HCT116 (cell line): ENCODE measurements around the gene ZNF202. TPM values are rescaled to one million over a fixed set of nuclear protein-coding genes. Genes with fewer than 3 reads are reported as not detected.

Source experiments
- ATAC-seq: fragments of 200-7000 bp; cut with Tn5 transposase; 2 replicates; pipeline ENCODE4 v1.9.1; 2020; ENCODE audit warnings: mild to moderate bottlenecking, moderate library complexity
- BruUV-seq: library from RNA; stranded (reverse); fragments of 400-500 nt; replicated peaks from 2 replicates; lab custom pipeline; 2021; lab: Mats Ljungman, UMichigan
- CTCF ChIA-PET: fragments of 300-600 bp; sonication (Branson Sonifier 250); formaldehyde crosslinking; loops from one replicate; lab custom pipeline; 2021; ENCODE audit warnings: antibody characterized with exemption; lab: Charles Lee
- POLR2A ChIA-PET: fragments of 300-600, 350-600 bp; sonication (Branson Sonifier 250); formaldehyde crosslinking; loops from one replicate; lab custom pipeline; 2021; ENCODE audit warnings: antibody characterized with exemption; lab: Charles Lee
- RAD21 ChIA-PET, 2 experiments: fragments of 300-600 bp; sonication (Branson Sonifier 250); formaldehyde crosslinking; loops; one replicate each; lab custom pipeline; 2023; ENCODE audit warnings: low total read pairs in 2 of 2; ENCODE audit not compliant: uncharacterized antibody in 2 of 2, unreplicated experiment in 2 of 2, low non-redundant PET in 1 of 2; lab: Charles Lee
- DNase-seq: peaks from one replicate; pipeline ENCODE4 v3.0.0-alpha.2; 2010; ENCODE audit warnings: low read depth, low spot score
- H2AFZ ChIP-seq: fragments of 200-600 bp; shearing (Covaris generic), sonication (generic); 2 replicates; pipeline ENCODE4 v1.6.1; 2017; ENCODE audit warnings: low read depth, mixed run types, mixed read lengths, antibody characterized with exemption, low read length; ENCODE audit not compliant: poor library complexity, severe bottlenecking
- H3K27ac ChIP-seq: 2 replicates; pipeline ENCODE4 v1.5.1; 2012; ENCODE audit warnings: low read depth, low read length
- H3K27me3 ChIP-seq: fragments of 200-600 bp; sonication (generic); 2 replicates; pipeline ENCODE4 v1.6.1; 2016; ENCODE audit warnings: mixed run types, low read length, mixed read lengths; ENCODE audit not compliant: insufficient read depth
- H3K36me3 ChIP-seq, 2 experiments: fragments of 200-500 bp in 1 of 2; fragments of 200-600 bp in 1 of 2; sonication (Bioruptor generic) in 1 of 2; sonication (generic) in 1 of 2; 2 replicates each; pipeline versions ENCODE4 v1.5.1 to v1.6.1; 2014 to 2016; ENCODE audit warnings: low read length in 2 of 2, inconsistent platforms in 1 of 2, mixed read lengths in 1 of 2, mixed run types in 1 of 2; ENCODE audit not compliant: insufficient read depth in 2 of 2, control insufficient read depth in 1 of 2
- H3K4me1 ChIP-seq, 2 experiments: fragments of 200-600 bp in 1 of 2; sonication (generic) in 1 of 2; 2 replicates each; pipeline versions ENCODE4 v1.5.1 to v1.6.1; 2012 to 2017; ENCODE audit warnings: low read length in 2 of 2, inconsistent platforms in 1 of 2, mild to moderate bottlenecking in 1 of 2, mixed read lengths in 1 of 2, mixed run types in 1 of 2, moderate library complexity in 1 of 2; ENCODE audit not compliant: insufficient read depth in 2 of 2, control insufficient read depth in 1 of 2
- H3K4me2 ChIP-seq: fragments of 200-600 bp; sonication (generic); 2 replicates; pipeline ENCODE4 v1.6.1; 2017; ENCODE audit warnings: mixed run types, low read length, mixed read lengths
- H3K4me3 ChIP-seq, 2 experiments: fragments of 200-600 bp in 1 of 2; sonication (generic) in 1 of 2; replicated peaks in 1 of 2; 2 replicates each; pipeline ENCODE4 v1.5.1; 2011 to 2016; ENCODE audit warnings: low read length in 2 of 2, control low read depth in 1 of 2, low read depth in 1 of 2, mild to moderate bottlenecking in 1 of 2, mixed read lengths in 1 of 2, mixed run types in 1 of 2
- H3K79me2 ChIP-seq: fragments of 200-600 bp; sonication (generic); 2 replicates; pipeline ENCODE4 v1.6.1; 2017; ENCODE audit warnings: mild to moderate bottlenecking, mixed run types, low read length, moderate library complexity, mixed read lengths; ENCODE audit not compliant: insufficient read depth
- H3K9ac ChIP-seq: fragments of 200-600 bp; sonication (generic); 2 replicates; pipeline ENCODE4 v1.6.1; 2016; ENCODE audit warnings: low read length, mixed read lengths
- H3K9me2 ChIP-seq: fragments of 200-600 bp; sonication (generic), shearing (Covaris generic); 2 replicates; pipeline ENCODE4 v1.6.1; 2017; ENCODE audit warnings: mixed run types, mild to moderate bottlenecking, moderate library complexity; ENCODE audit not compliant: insufficient read depth
- H3K9me3 ChIP-seq, 2 experiments: fragments of 200-500 bp in 1 of 2; fragments of 200-600 bp in 1 of 2; sonication (Bioruptor generic) in 1 of 2; sonication (generic) in 1 of 2; 2 replicates each; pipeline ENCODE4 v1.6.1; 2014 to 2017; ENCODE audit warnings: low read length in 2 of 2, mixed read lengths in 2 of 2, inconsistent platforms in 1 of 2, low read depth in 1 of 2, mild to moderate bottlenecking in 1 of 2, mixed run types in 1 of 2, moderate library complexity in 1 of 2; ENCODE audit not compliant: control insufficient read depth in 1 of 2, insufficient read depth in 1 of 2
- H4K20me1 ChIP-seq: fragments of 200-600 bp; sonication (generic), shearing (Covaris generic); 2 replicates; pipeline ENCODE4 v1.6.1; 2017; ENCODE audit warnings: mixed run types, mild to moderate bottlenecking, moderate library complexity; ENCODE audit not compliant: insufficient read depth
- CEBPB ChIP-seq: IDR thresholded peaks from 2 replicates; pipeline ENCODE4 v1.6.1; 2012; ENCODE audit warnings: low read depth
- EGR1 ChIP-seq: IDR thresholded peaks from 2 replicates; pipeline ENCODE4 v1.6.1; 2012; ENCODE audit warnings: low read depth
- ELF1 ChIP-seq: IDR thresholded peaks from 2 replicates; pipeline ENCODE4 v1.6.1; 2012; ENCODE audit warnings: low read depth, borderline replicate concordance
- EZH2phosphoT487 ChIP-seq: fragments of 200-600 bp; IDR thresholded peaks from 2 replicates; pipeline ENCODE4 v1.6.1; 2018; ENCODE audit warnings: antibody characterized with exemption, borderline replicate concordance
- POLR2A ChIP-seq: IDR thresholded peaks from 2 replicates; pipeline ENCODE4 v1.7.0; 2011; ENCODE audit warnings: borderline replicate concordance; ENCODE audit not compliant: insufficient read depth, insufficient read length; ENCODE audit errors: extremely low read depth
- POLR2AphosphoS5 ChIP-seq: IDR thresholded peaks from 2 replicates; pipeline ENCODE4 v1.6.1; 2011; ENCODE audit warnings: mild to moderate bottlenecking, low read depth, low read length, moderate library complexity
- REST ChIP-seq: IDR thresholded peaks from 2 replicates; pipeline ENCODE4 v1.6.1; 2012; ENCODE audit warnings: low read depth
- ZBTB33 ChIP-seq: IDR thresholded peaks from 2 replicates; pipeline ENCODE4 v1.6.1; 2011; ENCODE audit warnings: mild to moderate bottlenecking, low read length, moderate library complexity; ENCODE audit not compliant: insufficient replicate concordance; ENCODE audit errors: extremely low read depth
- intact Hi-C: fragments of 100-400 bp; cut with micrococcal nuclease; formaldehyde crosslinking; loops from 2 replicates; pipeline ENCODE4 v1.10.0; 2022
- total RNA-seq: library from RNA; stranded (reverse); gene quantifications from one replicate; pipeline ENCODE4 v1.2.1, GENCODE V29; 2021; ENCODE audit not compliant: unreplicated experiment

Gene ZNF202
- total RNA-seq, 1 experiment from 2014 or later = 16.9 TPM

DNA sequence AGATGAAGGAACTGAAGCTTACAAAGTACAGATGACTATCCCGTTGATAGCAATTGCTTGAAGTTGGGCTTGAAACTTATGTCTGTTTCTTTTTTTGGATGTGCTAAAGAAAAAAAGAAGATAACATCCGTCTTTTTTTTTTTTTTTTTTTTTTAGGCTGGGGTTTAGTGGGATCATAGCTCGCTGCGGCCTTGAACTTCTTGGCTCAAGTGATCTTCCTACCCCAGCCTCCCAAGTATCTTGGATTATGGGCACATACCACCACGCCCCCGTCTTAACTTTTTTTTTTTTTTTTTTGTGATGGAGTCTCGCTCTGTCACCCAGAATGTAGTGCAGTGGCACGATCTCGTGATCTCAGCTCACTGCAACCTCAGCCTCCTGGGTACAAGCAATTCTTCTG lies 46.2 kb downstream of the ZNF202 start:
- no peak overlapping the region for H3K27ac ChIP-seq
- H3K4me1 ChIP-seq = no peaks in the 10 kb centered on the region
- intact Hi-C loops = no loop called here
- no peaks in the 10 kb centered on the region for H4K20me1 ChIP-seq
- DNase-seq = no peak
- RAD21 ChIA-PET = interaction anchor here in 1 of 2 experiments (0.6 kb wide), 1 partner anchor 288 kb away, joined by 3 read pairs; no protein-coding TSS in a partner anchor
- no peak for ATAC-seq
- no peaks in the 10 kb centered on the region for H3K9me3 ChIP-seq
- H2AFZ ChIP-seq = no peak overlapping the region
- no peaks in the 10 kb centered on the region for H3K9me2 ChIP-seq
- H3K36me3 ChIP-seq = no peaks in the 10 kb centered on the region
- no peak overlapping the region for H3K9ac ChIP-seq
- CTCF ChIA-PET = interaction anchor here (1.0 kb wide), 1 partner anchor 14 kb away, joined by 3 read pairs; no protein-coding TSS in a partner anchor
- no peak overlapping the region for H3K4me3 ChIP-seq
- H3K27me3 ChIP-seq = peaks cover 68% of the 10 kb centered on the region
- no TSS peak for BruUV-seq
- TF ChIP-seq POLR2A (no peak), POLR2AphosphoS5 (no peak), ZBTB33 (no peak), ELF1 (no peak), EZH2phosphoT487 (no peak)
- POLR2A ChIA-PET = no interaction called here
- H3K79me2 ChIP-seq = no peaks in the 10 kb centered on the region
- no peak overlapping the region for H3K4me2 ChIP-seq

DNA sequence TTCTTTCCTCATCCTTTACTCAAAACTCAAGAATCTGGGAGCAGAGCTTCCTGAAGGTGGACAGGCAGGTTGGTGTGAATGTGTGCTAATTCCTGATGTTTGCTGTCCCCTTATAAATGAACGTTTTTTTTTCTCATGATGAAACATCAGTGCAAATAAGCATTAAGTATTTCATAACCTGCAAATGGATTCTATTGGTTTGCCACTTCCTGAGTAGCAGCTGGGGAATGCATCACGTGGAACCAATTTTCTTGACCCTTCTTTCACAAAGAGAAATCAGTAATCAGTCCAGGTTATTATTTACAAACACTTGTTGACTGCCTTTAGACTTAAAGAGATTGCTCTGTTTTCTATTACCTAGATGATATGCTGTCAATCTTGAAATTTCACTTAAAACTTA lies 46.9 kb downstream of the ZNF202 start:
- intact Hi-C loops = no loop called here
- ATAC-seq = no peak
- no peaks in the 10 kb centered on the region for H3K9me2 ChIP-seq
- no peaks in the 10 kb centered on the region for H3K4me1 ChIP-seq
- RAD21 ChIA-PET = interaction anchor here in 1 of 2 experiments (0.6 kb wide), 1 partner anchor 287 kb away, joined by 3 read pairs; no protein-coding TSS in a partner anchor
- H3K9me3 ChIP-seq = no peaks in the 10 kb centered on the region
- no peak for TF ChIP-seq EGR1
- TF ChIP-seq REST = no peak
- TF ChIP-seq CEBPB = peak; percentile 81
- peaks cover 74% of the 10 kb centered on the region for H3K27me3 ChIP-seq
- no peak overlapping the region for H3K9ac ChIP-seq
- H3K79me2 ChIP-seq = no peaks in the 10 kb centered on the region
- no peak overlapping the region for H3K27ac ChIP-seq
- POLR2A ChIA-PET = no interaction called here
- no peak for DNase-seq
- H4K20me1 ChIP-seq = no peaks in the 10 kb centered on the region
- H3K4me3 ChIP-seq = no peak overlapping the region
- no TSS peak for BruUV-seq
- H3K4me2 ChIP-seq = no peak overlapping the region
- CTCF ChIA-PET = interaction anchor here (0.6 to 1.8 kb wide), 3 partner anchors 13 to 71 kb away, joined by 3 to 7 read pairs (median 3); no protein-coding TSS in a partner anchor
- H3K36me3 ChIP-seq = no peaks in the 10 kb centered on the region
- no peak overlapping the region for H2AFZ ChIP-seq
